Smooth muscle cell (in vitro differentiated cells): ENCODE measurements around the gene CREB1. TPM values are rescaled to one million over a fixed set of nuclear protein-coding genes. Genes with fewer than 3 reads are reported as not detected.

Source experiments
- DNase-seq: peaks from one replicate; lab custom pipeline; 2025; ENCODE audit not compliant: unreplicated experiment; lab: John Stamatoyannopoulos, UW
- H2AFZ ChIP-seq: fragments of 200-600 bp; sonication (generic); 2 replicates; pipeline ENCODE4 v1.6.0; 2016; ENCODE audit warnings: antibody characterized with exemption, low read depth, mild to moderate bottlenecking
- H3F3A ChIP-seq: fragments of 200-600 bp; sonication (generic); 2 replicates; pipeline ENCODE4 v1.6.0; 2017; ENCODE audit warnings: antibody characterized with exemption, low read depth
- H3K27ac ChIP-seq: fragments of 200-600 bp; sonication (generic); 2 replicates; pipeline ENCODE4 v1.5.1; 2016; ENCODE audit warnings: low read depth, mild to moderate bottlenecking
- H3K27me3 ChIP-seq: fragments of 200-600 bp; sonication (generic); 2 replicates; pipeline ENCODE4 v1.6.1; 2016; ENCODE audit warnings: low read depth, mild to moderate bottlenecking
- H3K36me3 ChIP-seq: fragments of 200-600 bp; sonication (generic); 2 replicates; pipeline ENCODE4 v1.5.1; 2016; ENCODE audit warnings: low read depth
- H3K4me1 ChIP-seq: fragments of 200-600 bp; sonication (generic); 2 replicates; pipeline ENCODE4 v1.5.1; 2016; ENCODE audit warnings: low read depth
- H3K4me2 ChIP-seq: fragments of 200-600 bp; sonication (generic); 2 replicates; pipeline ENCODE4 v1.6.0; 2016; ENCODE audit warnings: mild to moderate bottlenecking
- H3K4me3 ChIP-seq: fragments of 200-600 bp; sonication (generic); 2 replicates; pipeline ENCODE4 v1.5.1; 2016; ENCODE audit warnings: mild to moderate bottlenecking
- H3K79me2 ChIP-seq: fragments of 200-600 bp; sonication (generic); 2 replicates; pipeline ENCODE4 v1.6.0; 2016; ENCODE audit warnings: low read depth, mild to moderate bottlenecking
- H3K9ac ChIP-seq: fragments of 200-600 bp; sonication (generic); 2 replicates; pipeline ENCODE4 v1.6.0; 2016; ENCODE audit warnings: low read depth
- H3K9me3 ChIP-seq: fragments of 200-600 bp; sonication (generic); replicated peaks from 2 replicates; pipeline ENCODE4 v1.5.1; 2016; ENCODE audit warnings: low read depth
- H4K20me1 ChIP-seq: fragments of 200-600 bp; sonication (generic); 2 replicates; pipeline ENCODE4 v1.6.0; 2016; ENCODE audit warnings: low read depth
- CTCF ChIP-seq: fragments of 200-600 bp; sonication (generic); IDR thresholded peaks from 2 replicates; pipeline ENCODE4 v1.5.1; 2017; ENCODE audit warnings: borderline replicate concordance, mild to moderate bottlenecking, antibody characterized with exemption; ENCODE audit not compliant: insufficient read depth, poor library complexity, severe bottlenecking
- WGBS: methylation state at CpG from one replicate; pipeline ENCODE4 v1.1.7; 2016; ENCODE audit warnings: low lambda C conversion rate; 5-methylcytosine and 5-hydroxymethylcytosine counted together
- polyA plus RNA-seq: library from polyadenylated mRNA; unstranded; fragments of >200 nt; fragmentation: Nextera tagmentation; extraction: Ambion mirVana; gene quantifications from 2 replicates; pipeline ENCODE4 v1.2.1, GENCODE V29; 2016
- total RNA-seq: library from RNA; depleted of rRNA; stranded (reverse); fragments of >200 nt; gene quantifications from 2 replicates; pipeline ENCODE4 v1.2.3, GENCODE V29; 2014

CREB1 gene
- total and polyA plus RNA-seq, 2 experiments from 2014 or later, result 19.0 to 67.6 TPM

- Histone ChIP-seq H3F3A (peaks cover 13% of the 10 kb centered on the region), H3K36me3 (no peaks in the 10 kb centered on the region), H3K79me2 (no peaks in the 10 kb centered on the region), H3K9me3 (no peaks in the 10 kb centered on the region), H3K4me2 (no peak overlapping the region), H3K9ac (no peak overlapping the region), H4K20me1 (no peaks in the 10 kb centered on the region), H3K4me1 (peaks cover 4% of the 10 kb centered on the region), H3K27me3 (no peaks in the 10 kb centered on the region), H3K4me3 (no peak overlapping the region), H3K27ac (no peak overlapping the region), H2AFZ (no peak overlapping the region)
- no peak for TF ChIP-seq CTCF
- WGBS, result 92% methylated on average over 4 of the region's 4 CpGs
- no peak for DNase-seq
These were observed 100.7 kb downstream of the CREB1 start for GRCh38 chr2:207630491-207630890.

GRCh38 chr2:207632575-207633493, 103.1 kb downstream of the CREB1 start:
- TF ChIP-seq CTCF, result no peak
- no peak for DNase-seq
- no peaks in the 10 kb centered on the region for H3K79me2 ChIP-seq
- H3K27ac ChIP-seq, result peak overlapping the region; percentile 89
- H3K4me2 ChIP-seq, result peak overlapping the region; percentile 30
- H4K20me1 ChIP-seq, result no peaks in the 10 kb centered on the region
- H3K36me3 ChIP-seq, result no peaks in the 10 kb centered on the region
- peak overlapping the region; percentile 50 for H3K9ac ChIP-seq
- H3F3A ChIP-seq, result peaks cover 3% of the 10 kb centered on the region
- no peaks in the 10 kb centered on the region for H3K9me3 ChIP-seq
- H2AFZ ChIP-seq, result no peak overlapping the region
- H3K4me3 ChIP-seq, result no peak overlapping the region
- H3K27me3 ChIP-seq, result no peaks in the 10 kb centered on the region
- 84% methylated on average over 8 of the region's 8 CpGs for WGBS
- no peaks in the 10 kb centered on the region for H3K4me1 ChIP-seq

GRCh38 chr2:207633686-207634085, 103.9 kb downstream of the CREB1 start:
- no peaks in the 10 kb centered on the region for H3K27me3 ChIP-seq
- no peaks in the 10 kb centered on the region for H3K79me2 ChIP-seq
- no peak for TF ChIP-seq CTCF
- no peak overlapping the region for H3K4me3 ChIP-seq
- H3K36me3 ChIP-seq, result no peaks in the 10 kb centered on the region
- H3F3A ChIP-seq, result peaks cover 3% of the 10 kb centered on the region
- H3K4me1 ChIP-seq, result no peaks in the 10 kb centered on the region
- no peaks in the 10 kb centered on the region for H3K9me3 ChIP-seq
- H3K4me2 ChIP-seq, result peak overlapping the region; percentile 30
- no peak overlapping the region for H2AFZ ChIP-seq
- H4K20me1 ChIP-seq, result no peaks in the 10 kb centered on the region
- DNase-seq, result no peak
- WGBS, result 91% methylated on average over 3 of the region's 3 CpGs
- no peak overlapping the region for H3K9ac ChIP-seq
- H3K27ac ChIP-seq, result peak overlapping the region; percentile 89
